H54 (cell line): ENCODE data around the gene GPC6.
A peak's percentile ranks its signal among the peaks of the same experiment; 100 is the strongest.

Experiments
- DNase-seq: peaks from one replicate; pipeline ENCODE4 v3.0.0; 2011; ENCODE audit warnings: low spot score, mixed read lengths; ENCODE audit not compliant: insufficient read length
- FAIRE-seq: peaks from 3 replicates; lab custom pipeline; 2011; peaks lifted over from hg19 to GRCh38; lab: Jason Lieb, UNC
- POLR2A ChIP-seq: IDR thresholded peaks from 2 replicates; pipeline ENCODE4 v1.6.1; 2011; ENCODE audit warnings: low read depth, mild to moderate bottlenecking, low read length

Gene GPC6

DNA sequence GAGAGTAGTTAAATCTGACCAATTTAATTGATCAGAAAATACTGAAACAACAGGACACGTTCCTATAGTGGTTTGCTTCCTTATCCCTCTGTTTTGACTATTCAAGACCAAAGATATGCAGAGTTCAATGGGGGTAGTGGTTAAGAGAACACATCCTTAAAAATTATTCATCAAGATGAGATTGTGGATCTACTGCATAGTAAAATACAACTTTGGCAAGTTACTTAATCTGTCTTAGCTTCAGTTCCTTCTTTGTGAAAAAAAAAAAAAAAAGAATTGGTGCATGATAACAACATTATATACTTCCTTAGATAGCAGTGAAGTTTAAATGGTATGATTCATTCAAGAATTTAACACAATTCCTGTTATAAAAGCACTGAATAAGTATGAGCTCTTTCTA lies 700.8 kb downstream of the GPC6 start:
- DNase-seq (no peak), FAIRE-seq (peak; percentile 70)

DNA sequence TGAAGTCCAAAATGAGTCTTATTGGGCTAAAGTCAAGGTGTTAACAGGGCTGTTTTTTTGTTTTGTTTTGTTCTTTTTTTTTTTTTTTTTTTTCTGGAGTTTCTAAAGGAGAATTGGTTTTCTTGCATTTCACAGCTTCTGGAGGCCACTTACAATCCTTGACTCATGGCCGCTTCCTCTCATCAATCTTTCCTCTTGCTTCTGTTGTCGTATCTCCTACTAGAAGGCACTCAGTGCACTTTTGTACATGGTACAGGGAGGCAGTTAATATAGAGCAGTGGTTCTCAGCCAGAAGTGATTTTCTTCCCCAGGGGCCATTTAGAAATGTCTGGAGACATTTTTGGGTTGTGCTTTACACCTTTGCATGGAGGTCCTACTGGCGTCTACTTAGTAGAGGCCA lies 706.3 kb downstream of the GPC6 start:
- DNase-seq: no peak
- TF ChIP-seq POLR2A: no peak
- peak; percentile 20 for FAIRE-seq

More for the DNA sequence above, 700.8 kb downstream of the GPC6 start:
- no peak for TF ChIP-seq POLR2A

GRCh38 chr13:93936901-93937300 lies 710.3 kb downstream of the GPC6 start:
- no peak for FAIRE-seq
- no peak for DNase-seq
- no peak for TF ChIP-seq POLR2A

- no peak for TF ChIP-seq POLR2A
- FAIRE-seq (no peak), DNase-seq (no peak)
Measured at GRCh38 chr13:93941444-93941843, 714.8 kb downstream of the GPC6 start.

- no peak for DNase-seq
- no peak for TF ChIP-seq POLR2A
- peak; percentile 78 for FAIRE-seq
Measured at GRCh38 chr13:93942016-93942415, 715.4 kb downstream of the GPC6 start.

DNA sequence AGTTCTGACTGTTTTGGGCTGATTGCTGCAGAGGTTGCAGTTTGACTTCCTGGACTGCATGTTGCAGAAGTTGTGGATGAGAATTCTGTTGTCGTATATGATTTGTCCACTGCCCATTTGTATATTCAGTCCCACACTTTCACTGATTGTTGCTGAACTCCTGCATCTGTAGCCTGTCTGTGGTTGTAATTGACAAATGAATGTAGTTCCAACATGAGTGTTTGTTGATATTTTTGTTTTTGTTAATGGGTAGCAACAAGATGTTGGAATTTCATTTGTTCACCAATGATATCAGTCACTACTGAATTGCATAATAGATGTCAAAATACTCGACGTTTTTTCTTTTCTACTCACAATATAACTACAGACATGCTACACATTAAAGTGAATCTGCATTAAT lies 719.0 kb downstream of the GPC6 start:
- no peak for TF ChIP-seq POLR2A
- DNase-seq: no peak
- FAIRE-seq: peak; percentile 82

DNA sequence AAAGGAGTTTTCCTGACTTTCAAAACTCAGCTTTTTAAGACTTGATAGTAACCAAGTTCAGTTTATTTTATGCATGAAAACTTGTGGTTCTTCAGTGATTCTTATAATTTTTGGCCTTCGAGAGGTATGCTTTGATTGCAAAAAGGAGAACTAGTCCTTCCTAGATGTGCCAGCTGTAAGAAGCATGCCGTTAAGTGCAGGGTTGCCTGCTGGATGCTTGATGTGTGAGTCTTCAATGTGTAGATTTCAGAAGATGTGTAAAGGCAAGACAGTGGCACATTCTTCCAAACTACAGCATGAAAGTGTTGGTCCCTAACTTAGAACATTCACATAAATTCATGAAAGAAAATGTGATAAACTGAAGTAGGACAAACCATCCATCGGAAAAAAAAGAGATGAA lies 720.4 kb downstream of the GPC6 start:
- peak; percentile 72 for FAIRE-seq

DNA sequence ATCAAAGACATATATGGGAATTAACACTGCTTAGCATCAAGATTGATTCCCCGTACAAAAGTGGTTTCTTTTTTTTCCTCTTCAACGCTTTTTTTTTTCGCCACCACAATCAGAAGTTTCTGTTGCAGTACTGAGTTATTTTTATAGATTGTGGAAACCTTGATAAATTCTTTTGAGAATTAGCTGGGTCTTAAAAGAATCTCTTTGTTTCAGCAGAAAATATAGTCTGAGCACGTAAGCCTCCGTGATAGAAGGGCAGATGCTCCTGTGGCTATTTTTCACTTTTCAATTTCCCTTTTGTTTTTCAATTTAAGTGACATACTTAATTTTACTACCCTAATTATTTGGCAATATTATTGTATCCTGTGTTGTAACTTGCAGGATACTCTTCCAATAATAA lies 721.0 kb downstream of the GPC6 start:
- FAIRE-seq: no peak
- TF ChIP-seq POLR2A: no peak

More for the DNA sequence above, 720.4 kb downstream of the GPC6 start:
- no peak for TF ChIP-seq POLR2A
- DNase-seq: no peak

DNA sequence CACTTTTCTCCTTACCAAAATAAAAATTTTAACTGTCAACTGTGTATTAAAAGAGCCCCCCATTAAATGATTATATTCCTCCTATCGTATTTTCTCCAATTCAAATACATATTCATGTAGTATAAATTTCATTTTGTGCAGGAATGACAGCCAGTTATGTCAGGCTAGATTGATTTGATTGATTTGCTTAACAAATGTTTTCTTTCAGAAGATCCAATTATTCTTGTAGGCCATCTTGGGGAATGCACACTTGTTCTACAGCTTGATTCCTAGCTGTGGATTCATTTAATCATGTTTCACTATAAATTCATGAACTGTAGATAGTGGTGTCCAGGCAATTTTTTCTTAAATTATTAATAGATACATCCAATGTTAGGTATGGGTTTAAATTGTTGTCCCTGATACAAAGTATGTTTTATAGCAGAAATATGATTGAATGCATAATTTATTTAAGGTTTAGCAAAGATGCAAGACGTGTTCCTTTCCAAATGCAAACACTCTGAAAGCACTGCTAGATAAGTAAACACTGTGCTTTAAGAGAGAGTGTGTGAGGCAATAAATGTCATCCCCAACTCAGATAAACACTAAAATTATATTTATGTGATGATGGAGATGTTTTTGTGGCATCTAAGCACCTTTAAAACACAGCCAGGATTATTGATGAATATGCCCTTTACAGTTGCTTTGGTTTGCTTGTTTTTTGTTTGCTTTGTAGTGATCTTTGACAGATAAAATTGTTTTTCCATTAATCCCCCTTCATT lies 721.7 kb downstream of the GPC6 start:
- no peak for DNase-seq

More for the DNA sequence above, 721.0 kb downstream of the GPC6 start:
- DNase-seq: no peak

DNA sequence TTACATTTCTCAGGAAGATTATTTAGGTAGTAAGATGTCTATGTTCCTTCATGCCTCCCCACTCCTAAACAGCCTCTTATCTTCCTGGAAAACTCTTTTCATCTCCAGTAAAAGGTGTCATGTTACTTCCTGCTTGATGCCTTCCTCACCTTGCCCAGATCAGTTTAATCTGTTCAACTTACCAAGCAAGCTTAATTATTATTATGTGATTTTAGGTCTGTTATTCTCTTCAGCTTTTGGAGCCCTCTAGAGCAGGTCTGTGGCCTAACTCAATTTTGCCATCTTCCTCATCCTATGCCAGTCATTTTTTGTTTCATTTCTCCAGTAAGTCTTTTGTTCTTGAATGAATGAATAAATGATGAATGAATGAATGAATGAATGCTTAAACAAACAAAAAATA lies 724.5 kb downstream of the GPC6 start:
- peak; percentile 53 for FAIRE-seq
- DNase-seq: no peak
- no peak for TF ChIP-seq POLR2A

More for the DNA sequence above, 721.7 kb downstream of the GPC6 start:
- FAIRE-seq: no peak
- no peak for TF ChIP-seq POLR2A

DNA sequence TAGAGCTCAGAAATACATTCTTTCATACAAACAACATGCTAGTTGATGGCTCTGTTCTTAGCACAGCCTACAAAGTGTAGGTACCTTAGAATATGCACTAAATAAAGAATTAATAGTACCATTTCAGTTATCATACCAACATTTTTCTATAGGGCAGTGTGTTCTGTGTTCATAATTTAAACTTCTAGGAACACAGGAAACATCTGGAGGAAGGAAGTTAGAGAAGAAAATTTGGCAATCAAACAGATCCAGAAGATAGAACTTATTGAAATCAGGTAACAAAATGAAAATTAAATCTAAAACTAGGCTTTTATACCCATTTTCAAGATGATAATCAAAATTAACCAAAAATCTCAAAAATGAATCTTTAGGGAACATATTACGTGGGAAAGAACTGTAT lies 725.3 kb downstream of the GPC6 start:
- FAIRE-seq: no peak
- no peak for DNase-seq
- TF ChIP-seq POLR2A: no peak

DNA sequence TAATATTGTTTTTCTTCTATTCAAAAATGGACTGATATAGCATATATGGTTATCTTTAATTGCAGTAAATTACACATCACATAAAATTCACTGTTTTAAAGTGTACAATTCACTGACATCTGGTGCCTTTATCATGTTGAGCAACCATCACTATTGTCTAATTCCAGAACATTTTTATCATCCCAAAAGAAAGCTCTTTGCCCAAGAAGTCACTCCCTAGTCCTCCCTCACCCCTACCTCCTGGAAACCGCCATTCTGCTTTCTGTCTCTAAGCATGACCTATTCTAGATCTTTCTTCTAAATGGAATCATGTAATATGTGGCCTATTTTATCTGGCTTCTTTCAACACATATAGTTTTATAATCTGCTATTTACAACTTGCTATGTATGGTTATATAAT lies 727.2 kb downstream of the GPC6 start:
- DNase-seq (no peak), FAIRE-seq (no peak)
- TF ChIP-seq POLR2A: no peak

DNA sequence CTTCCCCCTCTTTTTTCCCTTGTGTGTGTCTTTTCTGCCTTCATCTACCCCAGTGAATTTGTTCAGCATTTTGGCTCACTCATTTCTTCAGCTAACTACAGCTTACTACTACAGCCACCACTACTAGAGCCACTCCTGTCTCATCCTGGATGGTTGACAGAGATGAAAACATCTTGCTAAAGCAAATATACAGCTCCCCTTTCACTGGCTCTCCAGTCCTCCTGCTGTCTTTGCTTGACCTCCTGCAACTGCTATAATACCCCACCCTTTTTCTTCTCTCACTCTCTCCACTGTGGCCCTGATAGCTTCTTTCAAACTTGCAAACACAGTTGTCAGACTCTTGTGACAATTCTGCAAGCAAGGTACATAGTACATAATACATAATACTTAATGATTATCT lies 729.3 kb downstream of the GPC6 start:
- no peak for TF ChIP-seq POLR2A
- FAIRE-seq: no peak
- DNase-seq: no peak

GRCh38 chr13:93956426-93956825 lies 729.8 kb downstream of the GPC6 start:
- no peak for DNase-seq
- no peak for FAIRE-seq
- TF ChIP-seq POLR2A: no peak

DNA sequence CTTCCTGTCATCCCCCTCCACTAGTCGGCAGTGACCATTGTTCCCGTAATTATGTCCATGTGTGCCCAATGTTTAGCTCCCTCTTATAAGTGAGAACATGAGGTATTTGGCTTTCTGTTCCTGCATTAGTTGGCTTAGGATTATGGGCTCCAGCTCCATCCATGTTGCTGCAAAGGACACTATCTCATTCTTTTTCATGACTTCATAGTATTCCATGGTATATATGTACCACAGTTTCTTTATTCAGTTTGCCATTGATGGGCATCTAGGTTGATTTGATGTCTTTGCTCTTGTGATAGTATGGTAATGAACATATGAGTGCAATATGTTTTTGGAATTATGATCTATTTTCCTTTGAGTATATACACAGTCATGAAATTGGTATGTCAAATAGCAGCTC lies 730.8 kb downstream of the GPC6 start:
- no peak for FAIRE-seq
- no peak for TF ChIP-seq POLR2A
- no peak for DNase-seq
